ENCODE data around the gene LRRN3. TPM values are rescaled to one million over a fixed set of nuclear protein-coding genes. Genes with fewer than 3 reads are reported as not detected.

Gene LRRN3
- total RNA-seq, 1 donor from 2014 or later: 1.7 TPM

GRCh38 chr7:111056371-111056770 is 34.6 kb upstream of the LRRN3 start:
- H3K27ac Mint-ChIP-seq: no peak overlapping the region
- no peak for DNase-seq (ENCODE audit: low spot score, unreplicated experiment)
- peaks cover 4% of the 10 kb centered on the region for H3K4me1 Mint-ChIP-seq (ENCODE audit: low read depth)
- no peak overlapping the region for H3K4me3 Mint-ChIP-seq (ENCODE audit: low read depth)
- H3K27me3 Mint-ChIP-seq: no peaks in the 10 kb centered on the region
- no peaks in the 10 kb centered on the region for H3K36me3 Mint-ChIP-seq (ENCODE audit: insufficient read depth)
- peaks cover under 1% of the 10 kb centered on the region for H3K9me3 Mint-ChIP-seq (ENCODE audit: low read depth)
- TF ChIP-seq CTCF (IDR thresholded peaks at IDR 0.05; ENCODE audit: unreplicated experiment): no peak

- no peak for DNase-seq (ENCODE audit: low spot score, unreplicated experiment)
- H3K4me1 Mint-ChIP-seq (ENCODE audit: low read depth): peaks cover 5% of the 10 kb centered on the region
- peaks cover 4% of the 10 kb centered on the region for H3K36me3 Mint-ChIP-seq (ENCODE audit: insufficient read depth)
- no peaks in the 10 kb centered on the region for H3K27me3 Mint-ChIP-seq
- no peak overlapping the region for H3K27ac Mint-ChIP-seq
- no peak overlapping the region for H3K4me3 Mint-ChIP-seq (ENCODE audit: low read depth)
- peaks cover 7% of the 10 kb centered on the region for H3K9me3 Mint-ChIP-seq (ENCODE audit: low read depth)
- TF ChIP-seq CTCF (IDR thresholded peaks at IDR 0.05; ENCODE audit: unreplicated experiment): no peak
These were observed 33.9 kb upstream of the LRRN3 start for GRCh38 chr7:111057066-111057465.

GRCh38 chr7:111059833-111060232 is 31.1 kb upstream of the LRRN3 start:
- Mint-ChIP-seq H3K4me1 (ENCODE audit: low read depth) (peaks cover 5% of the 10 kb centered on the region), H3K36me3 (ENCODE audit: insufficient read depth) (peaks cover 15% of the 10 kb centered on the region), H3K27me3 (no peaks in the 10 kb centered on the region), H3K4me3 (ENCODE audit: low read depth) (no peak overlapping the region), H3K9me3 (ENCODE audit: low read depth) (peaks cover 26% of the 10 kb centered on the region), H3K27ac (no peak overlapping the region)
- TF ChIP-seq CTCF (IDR thresholded peaks at IDR 0.05; ENCODE audit: unreplicated experiment): no peak
- DNase-seq (ENCODE audit: low spot score, unreplicated experiment): no peak

- Mint-ChIP-seq H3K27ac (no peak overlapping the region), H3K9me3 (ENCODE audit: low read depth) (peaks cover 32% of the 10 kb centered on the region), H3K27me3 (no peaks in the 10 kb centered on the region)
These were observed 27.8 kb upstream of the LRRN3 start for GRCh38 chr7:111063166-111063565.

GRCh38 chr7:111067251-111067650 is 23.7 kb upstream of the LRRN3 start:
- TF ChIP-seq CTCF (IDR thresholded peaks at IDR 0.05; ENCODE audit: unreplicated experiment): no peak
- peaks cover 17% of the 10 kb centered on the region for H3K36me3 Mint-ChIP-seq (ENCODE audit: insufficient read depth)

More at GRCh38 chr7:111063166-111063565, 27.8 kb upstream of the LRRN3 start:
- peaks cover 22% of the 10 kb centered on the region for H3K36me3 Mint-ChIP-seq (ENCODE audit: insufficient read depth)
- no peak for DNase-seq (ENCODE audit: low spot score, unreplicated experiment)
- peaks cover 5% of the 10 kb centered on the region for H3K4me1 Mint-ChIP-seq (ENCODE audit: low read depth)
- H3K4me3 Mint-ChIP-seq (ENCODE audit: low read depth): no peak overlapping the region
- TF ChIP-seq CTCF (IDR thresholded peaks at IDR 0.05; ENCODE audit: unreplicated experiment): no peak

More at GRCh38 chr7:111067251-111067650, 23.7 kb upstream of the LRRN3 start:
- H3K9me3 Mint-ChIP-seq (ENCODE audit: low read depth): peaks cover 22% of the 10 kb centered on the region
- no peaks in the 10 kb centered on the region for H3K27me3 Mint-ChIP-seq
- H3K27ac Mint-ChIP-seq: no peak overlapping the region
- H3K4me1 Mint-ChIP-seq (ENCODE audit: low read depth): peaks cover 2% of the 10 kb centered on the region
- H3K4me3 Mint-ChIP-seq (ENCODE audit: low read depth): no peak overlapping the region
- no peak for DNase-seq (ENCODE audit: low spot score, unreplicated experiment)

Data from progenitor cell of endocrine pancreas (in vitro differentiated cells).